HG02678 (cell line): ENCODE data around the gene CNTN1.

ENCODE experiments used
- ATAC-seq: cut with Tn5 transposase; IDR thresholded peaks from one replicate; pipeline ENCODE4 v1.9.1; 2021; ENCODE audit warnings: mild to moderate bottlenecking, moderate library complexity; ENCODE audit not compliant: unreplicated experiment

The CNTN1 gene

DNA sequence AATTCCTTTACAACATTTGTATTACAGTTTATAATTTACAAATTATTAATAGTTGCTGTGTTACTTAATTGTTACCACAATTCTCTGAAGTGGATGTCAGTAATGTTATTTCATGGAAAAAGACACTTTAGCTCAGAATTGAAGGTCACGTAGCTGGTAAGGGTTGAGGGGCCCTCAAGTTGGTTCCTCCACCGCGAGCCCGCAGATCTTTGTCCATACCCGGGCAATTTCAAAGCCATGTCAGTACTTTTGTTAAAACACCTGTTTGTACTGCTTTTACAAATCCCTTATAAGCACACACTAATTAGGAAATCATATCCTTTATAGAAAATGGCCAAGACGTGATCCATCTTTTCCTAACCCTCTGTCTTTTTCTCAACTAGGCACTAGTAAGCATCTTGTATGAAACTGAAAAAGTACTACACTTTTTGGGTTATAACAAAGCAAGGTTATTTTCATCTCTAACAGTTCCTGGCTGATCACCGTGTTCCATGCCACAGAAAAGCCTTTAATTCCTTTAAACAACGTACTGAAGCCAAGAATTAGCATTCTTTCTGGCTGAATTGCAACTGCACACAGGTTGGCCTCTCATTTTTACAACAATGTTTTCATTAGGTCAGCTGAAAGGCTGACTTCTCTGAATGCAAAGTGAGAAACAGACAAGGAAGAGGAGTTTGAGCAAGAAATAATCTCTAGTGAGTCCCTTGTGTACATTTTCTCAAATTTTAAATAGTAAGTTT is 76.1 kb downstream of the CNTN1 start:
- ATAC-seq = no peak

GRCh38 chr12:40769846-40770245 is 77.6 kb downstream of the CNTN1 start:
- no peak for ATAC-seq

GRCh38 chr12:40770781-40771180 is 78.5 kb downstream of the CNTN1 start:
- no peak for ATAC-seq

- no peak for ATAC-seq
Observed at GRCh38 chr12:40775661-40776060, 83.4 kb downstream of the CNTN1 start.

GRCh38 chr12:40784102-40784501 is 91.9 kb downstream of the CNTN1 start:
- ATAC-seq = no peak

GRCh38 chr12:40788276-40788675 is 96.0 kb downstream of the CNTN1 start:
- ATAC-seq = no peak

DNA sequence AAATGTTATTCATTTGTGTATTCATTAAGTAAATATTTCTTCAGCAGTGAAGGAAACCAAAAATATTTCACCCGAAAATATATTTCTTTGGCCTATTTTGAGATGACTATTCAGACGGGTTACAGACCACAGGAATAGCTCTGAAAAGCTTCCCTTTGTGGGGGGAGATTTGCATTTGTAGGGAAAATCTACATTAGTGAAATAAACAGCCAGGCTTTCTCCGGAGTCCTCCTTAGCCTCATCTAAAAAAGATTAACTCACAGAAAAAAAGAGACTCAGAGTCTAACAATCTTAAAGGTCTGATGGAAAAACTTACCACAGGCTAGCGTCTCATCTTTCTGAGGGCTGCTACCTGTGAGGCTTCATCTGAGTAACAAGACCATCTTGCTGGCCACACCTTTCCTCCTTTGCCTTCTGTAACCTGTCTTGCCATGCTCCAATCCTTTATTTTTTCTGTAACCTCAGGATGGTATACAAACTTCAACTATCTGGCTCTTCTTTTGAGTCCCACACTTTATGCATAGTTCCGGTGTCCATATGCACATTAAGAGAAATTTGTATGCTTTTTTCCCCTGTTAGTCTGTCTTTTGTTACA is 100.7 kb downstream of the CNTN1 start:
- no peak for ATAC-seq

- no peak for ATAC-seq
Observed at GRCh38 chr12:40793471-40793870, 101.2 kb downstream of the CNTN1 start.

DNA sequence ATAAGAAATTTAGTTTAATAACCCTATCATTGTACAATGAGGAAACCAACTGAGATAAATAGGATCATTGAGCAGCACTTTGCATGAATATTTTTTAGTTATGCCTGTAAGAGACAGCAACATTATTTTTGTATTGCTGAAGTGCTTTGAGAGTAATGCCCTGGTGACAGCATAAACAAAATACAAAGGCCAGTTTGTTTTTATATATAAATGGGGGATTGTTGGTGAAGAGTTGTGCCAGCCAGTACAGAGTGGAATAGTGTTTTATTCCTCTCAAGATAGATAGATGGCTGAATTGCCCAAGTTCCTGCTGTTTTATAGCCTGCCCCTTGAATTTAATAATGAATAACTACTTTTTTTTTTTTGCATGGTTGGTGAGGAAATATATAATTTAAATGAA is 101.8 kb downstream of the CNTN1 start:
- ATAC-seq = no peak

DNA sequence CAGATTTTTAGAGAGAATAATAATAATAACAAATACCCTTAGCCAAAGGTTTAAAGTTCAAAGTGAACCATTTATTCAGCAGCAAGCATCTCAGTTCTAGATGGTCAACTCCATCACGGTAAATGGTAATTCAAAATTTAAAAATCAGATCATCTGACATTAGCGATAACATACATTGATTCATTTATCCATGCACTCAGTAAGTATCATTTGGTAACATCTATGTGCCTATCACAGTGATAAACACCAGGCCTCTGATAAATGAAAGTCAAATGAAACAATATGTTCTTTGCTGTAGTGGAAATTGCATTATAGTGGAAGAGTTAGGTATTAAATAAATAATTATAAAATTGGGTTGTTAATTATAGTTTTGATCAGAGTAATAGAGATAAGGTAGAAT is 108.8 kb downstream of the CNTN1 start:
- no peak for ATAC-seq

DNA sequence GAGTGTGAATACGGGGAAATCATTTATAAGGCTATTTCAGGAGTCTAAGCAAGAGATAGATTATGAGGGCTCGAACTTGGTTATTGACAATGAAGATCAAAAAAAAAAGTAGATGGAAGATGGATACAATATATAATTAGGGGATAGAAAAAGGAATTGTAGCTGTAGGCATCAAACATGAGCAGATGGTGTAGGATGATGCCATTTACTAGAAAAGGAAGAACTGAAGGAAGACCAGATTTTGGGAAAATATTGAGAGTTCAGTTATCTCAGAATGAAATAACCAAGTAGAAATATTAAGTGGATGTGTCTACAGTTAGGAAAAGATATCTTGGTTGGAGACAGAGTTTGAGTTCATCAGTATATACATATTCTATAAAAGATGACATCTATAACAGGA is 109.6 kb downstream of the CNTN1 start:
- no peak for ATAC-seq

GRCh38 chr12:40802656-40803055 is 110.4 kb downstream of the CNTN1 start:
- ATAC-seq = no peak

GRCh38 chr12:40819436-40820108 is 127.3 kb downstream of the CNTN1 start:
- ATAC-seq = no peak

DNA sequence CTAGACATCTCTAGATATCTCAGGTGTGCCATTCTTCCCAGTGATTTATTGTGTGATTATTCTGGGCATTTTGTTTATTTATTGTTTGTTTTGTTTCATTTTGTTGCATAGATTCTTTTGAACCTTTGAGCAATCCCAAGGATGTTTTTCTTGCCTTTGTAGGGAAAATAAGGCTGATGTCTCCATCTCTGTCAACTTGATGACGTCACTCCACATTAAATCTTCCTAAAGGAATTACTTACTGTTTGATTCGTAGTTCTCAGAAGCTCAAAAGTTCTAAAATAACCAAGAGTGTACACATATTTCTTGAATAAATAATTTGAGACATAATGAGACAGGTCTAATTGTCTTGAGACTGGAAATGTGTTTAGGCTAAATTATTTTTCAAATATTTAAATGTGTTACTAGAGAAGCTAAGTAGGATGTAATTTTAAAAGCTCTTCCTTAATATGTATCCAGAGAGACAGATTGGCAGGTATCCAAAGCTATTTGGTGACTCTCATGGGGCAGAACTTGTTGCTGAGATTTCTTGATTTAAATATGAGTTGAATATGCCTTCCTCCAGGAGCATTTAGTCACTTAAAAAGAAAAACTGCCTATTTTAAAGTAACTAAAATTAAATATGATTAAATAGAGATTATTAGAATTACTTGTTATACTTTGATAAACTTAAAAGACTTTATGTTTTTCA is 128.7 kb downstream of the CNTN1 start:
- ATAC-seq = no peak

GRCh38 chr12:40825156-40825555 is 132.9 kb downstream of the CNTN1 start:
- ATAC-seq = no peak

DNA sequence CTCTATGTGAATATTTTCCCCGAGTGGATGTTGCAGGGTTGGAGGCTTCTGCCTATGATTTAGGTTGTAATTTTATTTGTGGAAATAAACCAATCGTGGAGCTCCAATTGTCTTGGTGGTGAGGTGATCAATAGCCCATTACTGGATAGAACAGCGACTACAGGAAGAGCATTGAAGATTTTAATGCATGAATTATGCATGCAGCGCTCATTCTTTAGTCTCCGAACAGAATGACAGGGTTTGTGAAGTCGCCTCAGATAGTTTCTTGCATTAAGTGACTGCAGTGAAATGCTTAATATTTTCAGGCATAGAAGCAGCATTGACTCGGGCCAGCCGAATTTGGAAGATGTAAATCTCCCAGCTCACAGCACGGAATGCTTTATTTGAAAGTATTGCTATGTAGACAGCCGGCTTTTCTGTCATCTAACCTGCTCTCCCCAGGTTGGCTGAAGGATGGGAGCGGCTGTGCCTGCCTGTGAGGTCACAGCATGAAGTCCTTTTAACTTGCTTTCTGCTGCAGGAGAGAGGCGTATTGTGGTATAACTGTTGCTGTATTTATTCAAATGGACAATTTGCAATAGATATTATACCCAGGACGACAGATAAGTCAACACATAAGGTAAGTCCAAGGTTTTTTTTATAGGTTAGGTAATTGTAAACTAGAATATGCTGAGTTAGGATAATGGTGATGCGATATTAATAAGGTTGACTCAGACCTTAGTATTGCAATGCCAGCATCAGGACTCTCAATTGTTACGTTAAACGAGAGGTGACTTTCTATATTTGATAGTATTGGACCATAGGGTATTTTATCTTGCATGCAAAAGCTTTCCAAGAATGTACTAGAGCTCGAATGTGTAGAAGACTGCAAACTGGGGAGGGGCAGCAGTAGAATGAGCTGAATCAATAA is 135.7 kb downstream of the CNTN1 start:
- ATAC-seq = no peak

GRCh38 chr12:40828593-40828990 is 136.4 kb downstream of the CNTN1 start:
- ATAC-seq = no peak

GRCh38 chr12:40829738-40830144 is 137.5 kb downstream of the CNTN1 start:
- no peak for ATAC-seq

DNA sequence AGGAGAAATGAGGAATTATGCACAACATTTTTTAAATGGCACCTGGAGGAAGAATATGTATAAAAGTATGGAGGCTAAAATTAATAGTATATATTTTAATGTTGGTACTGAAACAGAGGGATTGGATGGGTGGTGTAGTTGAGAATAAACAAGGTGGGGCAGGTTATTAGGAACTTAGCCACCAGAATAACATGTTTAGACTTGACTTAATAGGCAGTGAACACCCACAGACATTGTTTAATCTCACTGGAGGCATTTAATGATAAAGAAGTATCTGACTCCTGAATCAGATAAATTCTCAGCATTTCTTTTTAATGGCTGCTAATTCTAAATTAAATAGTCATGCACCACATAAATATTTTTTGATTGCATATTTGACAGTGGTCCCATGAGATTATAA is 139.7 kb downstream of the CNTN1 start:
- no peak for ATAC-seq

GRCh38 chr12:40832668-40833067 is 140.4 kb downstream of the CNTN1 start:
- no peak for ATAC-seq

DNA sequence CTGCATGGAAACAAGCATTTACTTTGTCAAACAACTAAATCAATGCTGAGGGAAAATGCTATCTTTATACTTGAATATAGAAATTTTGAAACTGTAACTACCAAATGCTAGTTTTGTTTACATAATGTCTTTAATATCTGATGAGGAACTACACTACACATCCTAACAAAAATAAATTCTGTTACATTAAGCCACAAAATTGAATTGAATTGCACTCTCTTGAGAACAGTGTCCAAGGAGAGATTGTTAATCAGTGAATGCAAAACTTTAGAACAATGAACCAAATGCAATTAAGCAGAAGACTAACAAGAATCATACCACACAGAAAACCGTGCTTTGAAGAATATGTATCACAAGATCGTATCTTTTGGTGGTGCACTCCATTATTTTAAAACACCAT is 141.6 kb downstream of the CNTN1 start:
- ATAC-seq = no peak
